Hepatocyte (in vitro differentiated cells): ENCODE data around the gene PARP12.

Source experiments
- CTCF ChIP-seq: fragments of 200-600 bp; sonication (generic); IDR thresholded peaks from 2 replicates; pipeline ENCODE4 v1.5.1; 2016; ENCODE audit warnings: antibody characterized with exemption, mild to moderate bottlenecking; ENCODE audit not compliant: poor library complexity
- EZH2 ChIP-seq: fragments of 200-600 bp; sonication (generic); IDR thresholded peaks from 2 replicates; pipeline ENCODE4 v1.6.1; 2016; ENCODE audit warnings: antibody characterized with exemption, mild to moderate bottlenecking, borderline replicate concordance
- EZH2phosphoT487 ChIP-seq: fragments of 200-600 bp; sonication (generic); IDR thresholded peaks from one replicate; pipeline ENCODE4 v1.6.1; 2018; ENCODE audit warnings: antibody characterized with exemption, mild to moderate bottlenecking, low read depth, moderate library complexity; ENCODE audit not compliant: unreplicated experiment, severe bottlenecking

GRCh38 chr7:140033779-140034363 lies 28.9 kb downstream of the PARP12 start:
- TF ChIP-seq CTCF (no peak), EZH2phosphoT487 (no peak), EZH2 (no peak)
